Naive thymus-derived CD4-positive, alpha-beta T cell (primary cell): ENCODE results near the gene ABCA6. TPM values are rescaled to one million over a fixed set of nuclear protein-coding genes. Genes with fewer than 3 reads are reported as not detected.

Experiments
- ATAC-seq: fragments of 150-1000 bp; cut with Tn5 transposase; 2 replicates; pipeline ENCODE4 v1.10.0; 2021; ENCODE audit warnings: mild to moderate bottlenecking, moderate library complexity
- CTCF ChIA-PET: fragments of 350-600 bp; sonication (Branson Sonifier 250); formaldehyde crosslinking; loops from one replicate; lab custom pipeline; 2021; ENCODE audit warnings: antibody characterized with exemption; lab: Charles Lee
- POLR2A ChIA-PET: fragments of 350-600 bp; sonication (Branson Sonifier 250); formaldehyde crosslinking; loops from one replicate; lab custom pipeline; 2021; ENCODE audit warnings: antibody characterized with exemption, inconsistent platforms; lab: Charles Lee
- DNase-seq, 9 donors: peaks; one replicate each; pipeline versions ENCODE4 v3.0.0 to v3.0.0-alpha.2; 2020 to 2022; ENCODE audit warnings: mixed read lengths in 1 of 9
- H3K27ac ChIP-seq: one replicate; pipeline ENCODE4 v1.7.0; 2013; ENCODE audit warnings: mild to moderate bottlenecking, low read depth, low read length, moderate library complexity
- H3K27me3 ChIP-seq, 2 donors: one replicate each; pipeline ENCODE4 v1.7.0; 2013; ENCODE audit warnings: low read length in 2 of 2, mild to moderate bottlenecking in 2 of 2, moderate library complexity in 2 of 2; ENCODE audit not compliant: control insufficient read depth in 2 of 2, insufficient read depth in 2 of 2
- H3K36me3 ChIP-seq, 3 experiments: 1 replicate in 2 of 3; 2 replicates in 1 of 3; pipeline ENCODE4 v1.7.0; 2013; ENCODE audit warnings: low read length in 3 of 3, mild to moderate bottlenecking in 3 of 3, moderate library complexity in 1 of 3; ENCODE audit not compliant: insufficient read depth in 3 of 3, control insufficient read depth in 2 of 3
- H3K4me1 ChIP-seq, 2 donors: one replicate each; pipeline ENCODE4 v1.7.0; 2013; ENCODE audit warnings: low read length in 2 of 2, mild to moderate bottlenecking in 2 of 2, moderate library complexity in 1 of 2; ENCODE audit not compliant: control insufficient read depth in 2 of 2, insufficient read depth in 2 of 2
- H3K4me3 ChIP-seq: 2 replicates; pipeline ENCODE4 v1.7.0; 2013; ENCODE audit warnings: mild to moderate bottlenecking, low read length
- H3K9me3 ChIP-seq, 3 experiments: 1 replicate in 2 of 3; 2 replicates in 1 of 3; pipeline ENCODE4 v1.7.0; 2013; ENCODE audit warnings: low read length in 3 of 3; ENCODE audit not compliant: control insufficient read depth in 2 of 3
- H3K27ac Mint-ChIP-seq, 9 donors: one replicate each; pipeline ENCODE4 v1.8.0; 2020 to 2022; ENCODE audit warnings: mixed read lengths in 9 of 9, mild to moderate bottlenecking in 8 of 9, moderate library complexity in 5 of 9, inconsistent platforms in 2 of 9
- H3K27me3 Mint-ChIP-seq, 5 donors: one replicate each; pipeline ENCODE4 v1.8.0; 2021 to 2022; ENCODE audit warnings: mixed read lengths in 5 of 5, mild to moderate bottlenecking in 1 of 5
- H3K36me3 Mint-ChIP-seq, 5 donors: one replicate each; pipeline ENCODE4 v1.8.0; 2020 to 2022; ENCODE audit warnings: mixed read lengths in 5 of 5, mild to moderate bottlenecking in 3 of 5, inconsistent platforms in 1 of 5
- H3K4me1 Mint-ChIP-seq, 7 donors: one replicate each; pipeline ENCODE4 v1.8.0; 2020 to 2022; ENCODE audit warnings: mixed read lengths in 7 of 7, mild to moderate bottlenecking in 3 of 7, inconsistent platforms in 1 of 7
- H3K4me3 Mint-ChIP-seq, 10 donors: one replicate each; pipeline ENCODE4 v1.8.0; 2020 to 2022; ENCODE audit warnings: mild to moderate bottlenecking in 10 of 10, mixed read lengths in 10 of 10, moderate library complexity in 6 of 10, inconsistent platforms in 2 of 10
- H3K9me3 Mint-ChIP-seq, 11 donors: one replicate each; pipeline ENCODE4 v1.8.0; 2020 to 2022; ENCODE audit warnings: mixed read lengths in 11 of 11, mild to moderate bottlenecking in 4 of 11, inconsistent platforms in 1 of 11, moderate library complexity in 1 of 11
- intact Hi-C, 2 donors: fragments of 100-400 bp; cut with micrococcal nuclease; formaldehyde crosslinking; loops; one replicate each; pipeline ENCODE4 v1.15.1; 2023
- microRNA-seq: library from miRNA; unstranded; fragments of <30 nt; microRNA quantifications from one replicate; pipeline ENCODE4 v1.2.0, GENCODE V29; 2022; ENCODE audit warnings: borderline microRNAs expressed
- polyA plus RNA-seq, 2 donors: library from polyadenylated mRNA; unstranded; fragments of 300-500 nt; fragmentation: Illumina TruSeq; gene quantifications; one replicate each; pipeline ENCODE4 v1.2.3, GENCODE V29; 2021
- total RNA-seq, 6 experiments: library from RNA in 5 of 6; stranded (reverse) in 5 of 6; gene quantifications; 1 replicate in 5 of 6; 2 replicates in 1 of 6; pipeline ENCODE4 v1.2.3 and lab custom pipeline; 2021 to 2026

ABCA6 gene
- total and polyA plus RNA-seq, 7 experiments from 2014 or later, result 0.24 to 1.1 (median 0.93) TPM; not detected in 2

DNA sequence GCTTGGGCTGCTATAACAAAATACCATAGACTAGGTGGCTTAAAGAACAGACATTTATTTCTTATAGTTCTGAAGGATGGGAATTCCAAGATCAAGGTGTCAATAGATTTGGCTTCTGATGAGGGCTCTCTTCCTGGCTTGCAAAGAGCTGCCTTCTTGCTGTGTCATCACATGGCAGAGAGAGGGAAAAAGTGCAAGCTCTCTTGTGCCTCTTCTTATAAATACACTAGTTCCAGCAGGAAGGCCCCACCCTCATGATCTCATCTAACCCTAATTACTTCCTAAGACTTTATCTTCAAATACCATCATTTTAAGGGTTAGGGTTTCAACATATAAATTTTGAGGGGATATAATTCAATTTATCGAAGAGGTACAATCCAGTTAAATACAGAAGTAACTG is 111.5 kb downstream of the ABCA6 start:
- intact Hi-C loops, result no loop called here
- DNase-seq, result no peak
- no peaks in the 10 kb centered on the region for H3K9me3 ChIP-seq
- no peak overlapping the region for H3K4me3 ChIP-seq
- Mint-ChIP-seq H3K27me3 (peaks cover 4 to 27% (median 11%) of the 10 kb centered on the region in 5 donors), H3K27ac (no peak overlapping the region), H3K36me3 (no peaks in the 10 kb centered on the region), H3K4me1 (no peaks in the 10 kb centered on the region), H3K4me3 (no peak overlapping the region), H3K9me3 (peaks cover 0 to 9% (median 0%) of the 10 kb centered on the region in 11 donors)
- H3K27me3 ChIP-seq, result no peaks in the 10 kb centered on the region
- POLR2A ChIA-PET, result no interaction called here
- CTCF ChIA-PET, result no interaction called here
- H3K27ac ChIP-seq, result no peak overlapping the region
- H3K4me1 ChIP-seq, result no peaks in the 10 kb centered on the region
- no peaks in the 10 kb centered on the region for H3K36me3 ChIP-seq
- ATAC-seq, result no peak

Small RNA genes within 50 kb of the gene (microRNA-seq; reads per million reads assigned to microRNA genes)
- gene MIR4524A (not detected), gene MIR4524B (not detected)

Other genes starting within 250 kb of the ABCA6 start
- not detected for gene ABCA8, start 186.5 kb downstream of the ABCA6 start, total RNA-seq
- gene ABCA8, start 186.5 kb downstream of the ABCA6 start, polyA plus RNA-seq, result not detected
- under 1 TPM; 0.05 to 0.34 (median 0.29) TPM for gene ABCA9, start 81.0 kb downstream of the ABCA6 start, total RNA-seq
- not detected for gene ABCA9, start 81.0 kb downstream of the ABCA6 start, polyA plus RNA-seq
- 1 to 10 TPM in 3 of 5 experiments, under 1 TPM in 2; 0.80 to 3.9 (median 1.8) TPM for gene ABCA10, start 86.9 kb upstream of the ABCA6 start, total RNA-seq
- not detected for gene ABCA10, start 86.9 kb upstream of the ABCA6 start, polyA plus RNA-seq
- 10 to 100 TPM; 29.6 to 49.9 (median 41.3) TPM for gene ABCA5, start 185.2 kb upstream of the ABCA6 start, total RNA-seq
- gene ABCA5, start 185.2 kb upstream of the ABCA6 start, polyA plus RNA-seq, result 1 to 10 TPM; 6.0 to 9.6 TPM